WTC11 (cell line): ENCODE measurements around the gene KPRP.

Experiments
- CTCF ChIP-seq: fragments of 200-600 bp; IDR thresholded peaks from 2 replicates; pipeline ENCODE4 v1.8.0; 2022; ENCODE audit warnings: antibody characterized with exemption
- ERG ChIP-seq: fragments of 250-450 bp; sonication (Bioruptor Pico); IDR thresholded peaks from 2 replicates; pipeline ENCODE4 v1.8.0; 2021; ENCODE audit warnings: mild to moderate bottlenecking
- RELA ChIP-seq: sonication (generic); formaldehyde crosslinking; IDR thresholded peaks from 2 replicates; pipeline ENCODE4 v1.8.1; 2022; ENCODE audit warnings: missing genetic modification reagents, mild to moderate bottlenecking, borderline replicate concordance
- TCF7 ChIP-seq: sonication (generic); formaldehyde crosslinking; IDR thresholded peaks from 2 replicates; pipeline ENCODE4 v1.8.0; 2022; ENCODE audit warnings: mild to moderate bottlenecking, low read depth, missing genetic modification reagents, moderate library complexity

- TF ChIP-seq CTCF, result no peak
- TF ChIP-seq RELA (CRISPR knock-in tag), result no peak
- no peak for TF ChIP-seq ERG (CRISPR knock-in tag)
- TF ChIP-seq TCF7 (CRISPR knock-in tag), result no peak
These were observed 953 bp upstream of the KPRP start for GRCh38 chr1:152756872-152757271.
